Globus pallidus (tissue), 1 donor: Measurements from ENCODE around the gene RASGRF2.
"Not testable (repeated sequence)": the region's sequence is repeated elsewhere in the genome, so short reads cannot be mapped to it uniquely, and the experiment has no call there.

Source experiments
- DNase-seq: peaks from one replicate; pipeline ENCODE4 v3.0.0-alpha.2; 2015; ENCODE audit warnings: low spot score

Gene RASGRF2

GRCh38 chr5:81070571-81071255, 110.5 kb downstream of the RASGRF2 start:
- no peak for DNase-seq

GRCh38 chr5:81075041-81075440, 114.9 kb downstream of the RASGRF2 start:
- DNase-seq, result no peak

- no peak for DNase-seq
Observed at GRCh38 chr5:81077105-81077504, 116.9 kb downstream of the RASGRF2 start.

- no peak for DNase-seq
Observed at GRCh38 chr5:81078930-81079329, 118.8 kb downstream of the RASGRF2 start.

GRCh38 chr5:81080809-81081460, 120.8 kb downstream of the RASGRF2 start:
- DNase-seq, result no peak

- peak; percentile 81 for DNase-seq
Observed at GRCh38 chr5:81081461-81081835, 121.3 kb downstream of the RASGRF2 start.

GRCh38 chr5:81086881-81087281, 126.7 kb downstream of the RASGRF2 start:
- no peak for DNase-seq

- DNase-seq, result no peak
Observed at GRCh38 chr5:81091199-81091598, 131.0 kb downstream of the RASGRF2 start.

- no peak for DNase-seq
Observed at GRCh38 chr5:81093536-81094196, 133.5 kb downstream of the RASGRF2 start.

GRCh38 chr5:81095835-81096234, 135.7 kb downstream of the RASGRF2 start:
- no peak for DNase-seq

GRCh38 chr5:81097713-81098112, 137.6 kb downstream of the RASGRF2 start:
- no peak for DNase-seq

- no peak for DNase-seq
Observed at GRCh38 chr5:81105261-81105877, 145.2 kb downstream of the RASGRF2 start.

- DNase-seq, result no peak
Observed at GRCh38 chr5:81115261-81115660, 155.1 kb downstream of the RASGRF2 start.

- DNase-seq, result no peak
Observed at GRCh38 chr5:81117566-81117965, 157.4 kb downstream of the RASGRF2 start.

GRCh38 chr5:81121273-81121672, 161.1 kb downstream of the RASGRF2 start:
- DNase-seq, result no peak

- no peak for DNase-seq
Observed at GRCh38 chr5:81121836-81122630, 161.9 kb downstream of the RASGRF2 start.

- not testable (repeated sequence) for DNase-seq
Observed at GRCh38 chr5:81124689-81125088, 164.5 kb downstream of the RASGRF2 start.

- no peak for DNase-seq
Observed at GRCh38 chr5:81125959-81126358, 165.8 kb downstream of the RASGRF2 start.

- DNase-seq, result no peak
Observed at GRCh38 chr5:81128416-81128815, 168.3 kb downstream of the RASGRF2 start.

- DNase-seq, result no peak
Observed at GRCh38 chr5:81132381-81132780, 172.2 kb downstream of the RASGRF2 start.

GRCh38 chr5:81134066-81134465, 173.9 kb downstream of the RASGRF2 start:
- no peak for DNase-seq

GRCh38 chr5:81134566-81134965, 174.4 kb downstream of the RASGRF2 start:
- no peak for DNase-seq
